NCI-H128 (cell line): ENCODE measurements around the gene GPR82.
"Not testable (repeated sequence)": the region's sequence is repeated elsewhere in the genome, so short reads cannot be mapped to it uniquely, and the experiment has no call there.

ENCODE experiments used
- DNase-seq: peaks from one replicate; lab custom pipeline; 2025; ENCODE audit not compliant: unreplicated experiment; lab: John Stamatoyannopoulos, UW

GPR82 gene

DNA sequence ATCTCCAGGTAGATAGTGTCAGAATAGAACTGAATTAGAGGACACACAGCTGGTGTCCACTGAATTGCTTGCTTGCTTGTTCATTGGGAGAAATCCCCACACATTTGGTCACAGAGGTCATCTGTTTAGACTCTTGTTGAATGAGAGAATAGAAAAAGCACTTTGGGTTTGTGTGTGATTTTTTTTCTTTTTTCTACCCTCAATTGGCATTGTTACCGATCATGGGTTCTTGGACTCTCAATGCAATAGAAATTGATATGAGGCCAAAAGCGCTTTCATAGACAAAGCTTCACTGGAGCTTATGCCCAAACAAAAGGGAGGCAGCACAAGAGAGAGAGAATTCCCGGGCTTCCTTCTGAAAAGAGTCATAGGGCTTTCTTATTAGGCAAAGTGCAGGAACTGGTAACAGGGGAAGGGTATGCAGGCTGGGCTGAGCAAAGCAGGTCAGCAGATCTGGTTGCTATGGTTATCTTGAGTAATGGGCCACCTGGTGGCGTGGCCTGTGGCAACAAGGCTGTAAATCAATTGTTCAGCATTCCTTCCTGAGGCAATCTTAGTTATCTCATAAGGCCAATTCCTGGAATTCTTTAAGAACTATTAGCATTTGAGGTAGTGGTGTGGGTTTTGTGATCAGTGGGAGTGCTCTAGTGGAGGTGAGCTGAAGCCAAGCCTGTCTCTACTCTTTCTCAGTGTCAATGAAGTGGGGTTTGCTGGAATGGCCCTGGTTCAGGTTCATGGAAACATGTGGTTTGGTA is 5.3 kb upstream of the GPR82 start:
- DNase-seq, result no peak

GRCh38 chrX:41719610-41720009 is 4.4 kb upstream of the GPR82 start:
- not testable (repeated sequence) for DNase-seq

DNA sequence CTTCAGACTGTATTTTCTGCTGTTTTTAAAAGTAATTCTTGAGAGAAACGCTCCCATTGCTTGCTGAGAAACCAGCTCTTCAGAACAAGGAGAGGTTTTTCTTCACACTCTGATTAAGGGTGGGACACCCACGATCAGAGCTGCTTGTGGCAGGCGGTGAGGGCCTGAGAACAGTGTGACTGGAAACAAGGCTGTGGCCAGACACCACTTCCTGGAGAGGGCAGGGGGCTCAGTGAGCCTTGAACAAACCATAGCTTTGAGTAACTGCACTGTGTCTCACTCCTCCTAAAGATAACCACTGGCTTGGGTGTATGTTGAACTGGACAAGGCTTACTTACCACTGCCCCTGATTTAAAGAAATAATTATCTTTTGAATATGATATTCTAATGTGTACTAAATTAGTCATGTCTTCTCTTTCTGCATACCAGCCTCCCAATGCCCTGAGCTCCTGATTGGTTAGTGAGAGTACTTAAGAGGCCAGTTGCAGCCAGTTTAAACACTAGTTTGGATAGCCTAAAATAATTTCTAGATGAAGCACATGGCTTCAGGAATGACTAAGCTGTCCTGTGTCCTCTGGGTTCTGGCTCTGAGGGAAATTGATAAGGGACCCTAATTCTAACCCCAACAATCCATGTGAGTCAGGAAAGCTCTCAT is 3.7 kb upstream of the GPR82 start:
- DNase-seq, result no peak

- no peak for DNase-seq
Measured at GRCh38 chrX:41721590-41721989, 2.4 kb upstream of the GPR82 start.

DNA sequence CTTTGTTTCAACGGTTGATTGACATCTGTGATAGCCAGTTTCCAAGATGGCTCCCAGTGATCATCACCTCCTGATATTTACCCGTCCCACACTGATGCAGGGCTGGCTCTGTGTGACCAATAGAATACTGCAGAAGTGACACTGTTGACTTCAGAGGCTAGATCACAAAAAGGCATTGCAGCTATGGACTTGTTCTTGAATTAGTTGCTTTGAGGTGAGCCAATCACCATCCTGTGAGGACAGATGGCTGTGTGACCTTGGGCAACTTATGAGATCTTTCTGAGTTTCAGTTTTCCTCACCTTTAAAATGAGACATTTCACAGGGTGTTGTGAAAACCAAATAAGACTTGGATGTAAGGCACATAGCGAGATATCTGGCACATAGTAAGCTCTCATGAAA is 1.8 kb upstream of the GPR82 start:
- DNase-seq, result no peak

DNA sequence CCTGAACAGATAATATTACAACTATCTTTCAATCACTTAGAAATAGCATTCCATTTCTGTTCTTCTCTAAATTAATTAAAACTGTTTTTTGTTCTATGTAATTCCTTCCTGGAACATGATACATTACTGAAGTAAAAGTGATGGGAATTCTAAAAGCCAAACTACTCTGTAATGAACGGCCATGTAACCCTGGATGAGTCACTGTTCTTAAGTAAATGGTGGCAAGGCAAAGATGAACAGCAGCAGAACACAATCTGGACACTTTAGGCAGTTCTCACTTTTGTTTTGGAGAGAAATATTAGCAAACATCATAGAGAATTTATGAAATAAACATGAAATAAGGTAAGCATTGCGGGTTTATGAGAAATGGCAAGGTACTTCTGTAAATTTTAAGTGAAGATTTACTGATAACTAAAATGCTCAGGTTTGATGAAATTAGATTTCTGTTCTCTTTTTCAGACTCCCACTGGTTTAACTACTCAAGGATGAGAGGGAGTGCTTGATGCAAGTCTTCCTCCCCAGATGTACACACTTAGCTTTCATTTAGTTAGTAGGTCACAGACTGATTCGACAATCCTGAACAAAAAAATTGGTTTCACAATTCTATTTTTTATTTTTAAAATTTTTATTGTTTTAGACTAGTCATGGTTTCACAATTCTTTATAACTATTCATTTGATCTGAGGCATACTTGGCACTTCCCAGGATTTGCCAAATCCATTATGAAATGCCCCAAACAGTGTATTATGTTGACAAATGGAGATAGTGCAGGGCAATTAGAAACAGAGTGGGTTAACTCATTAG is 964 bp upstream of the GPR82 start:
- DNase-seq, result no peak

GRCh38 chrX:41728125-41728524 is 4.1 kb downstream of the GPR82 start:
- no peak for DNase-seq

DNA sequence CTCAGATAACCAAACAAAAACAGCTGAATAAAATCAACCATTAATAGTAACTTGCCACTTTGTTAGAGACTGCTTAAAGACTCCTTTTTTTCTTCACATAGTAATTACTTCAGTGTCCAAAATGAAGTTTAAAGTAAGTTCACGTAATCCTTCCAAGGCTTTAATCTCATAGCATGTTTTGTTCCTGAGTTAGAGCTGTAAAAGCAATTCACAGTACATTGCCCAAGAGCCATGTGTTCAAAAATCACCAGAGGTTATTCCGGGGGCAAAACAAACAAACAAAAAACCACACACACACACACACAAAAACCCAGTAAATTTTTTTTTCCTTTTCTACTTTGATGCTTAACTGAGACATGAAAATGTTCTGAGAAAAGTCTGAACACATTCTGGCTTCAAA is 6.1 kb downstream of the GPR82 start:
- DNase-seq, result no peak

DNA sequence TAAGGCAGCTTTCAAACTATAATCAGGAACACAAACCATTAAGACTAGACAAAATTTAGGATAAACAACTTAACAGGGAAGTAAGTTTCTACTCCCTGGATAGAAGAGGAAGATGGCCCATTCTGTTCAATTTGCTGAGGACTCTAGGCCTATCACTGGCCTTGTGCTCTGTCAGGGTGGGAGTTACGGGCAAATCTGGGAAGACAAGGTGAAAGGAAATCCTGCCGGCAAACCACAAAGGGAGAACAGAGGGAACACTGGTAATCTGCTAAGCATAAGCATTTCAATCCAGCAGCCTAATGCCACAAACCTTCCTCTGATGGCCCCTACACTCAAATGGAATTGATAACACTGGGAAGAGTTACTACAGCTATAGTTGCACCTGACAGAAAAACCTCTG is 8.3 kb downstream of the GPR82 start:
- no peak for DNase-seq

DNA sequence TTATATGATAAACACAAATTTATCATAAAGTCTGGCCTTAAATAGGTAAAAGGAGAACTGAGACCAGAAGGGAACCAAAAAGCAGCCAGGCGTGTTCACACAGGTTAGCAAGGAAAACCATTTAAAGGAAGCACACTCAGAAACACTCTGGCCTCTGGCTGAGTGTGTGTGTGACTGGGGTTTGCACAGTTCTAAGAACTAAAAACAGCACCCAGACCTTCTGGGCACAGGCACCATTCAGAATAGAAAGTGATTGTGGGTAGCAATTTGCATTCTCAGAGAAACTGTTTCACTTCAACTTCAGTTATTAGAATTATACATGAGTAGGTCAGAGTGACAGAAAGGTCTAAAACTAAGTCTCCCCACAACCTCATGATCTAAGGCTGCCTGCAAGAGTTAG is 10.0 kb downstream of the GPR82 start:
- DNase-seq, result no peak

- no peak for DNase-seq
Measured at GRCh38 chrX:41734530-41734929, 10.5 kb downstream of the GPR82 start.

GRCh38 chrX:41737065-41737464 is 13.1 kb downstream of the GPR82 start:
- DNase-seq, result no peak

DNA sequence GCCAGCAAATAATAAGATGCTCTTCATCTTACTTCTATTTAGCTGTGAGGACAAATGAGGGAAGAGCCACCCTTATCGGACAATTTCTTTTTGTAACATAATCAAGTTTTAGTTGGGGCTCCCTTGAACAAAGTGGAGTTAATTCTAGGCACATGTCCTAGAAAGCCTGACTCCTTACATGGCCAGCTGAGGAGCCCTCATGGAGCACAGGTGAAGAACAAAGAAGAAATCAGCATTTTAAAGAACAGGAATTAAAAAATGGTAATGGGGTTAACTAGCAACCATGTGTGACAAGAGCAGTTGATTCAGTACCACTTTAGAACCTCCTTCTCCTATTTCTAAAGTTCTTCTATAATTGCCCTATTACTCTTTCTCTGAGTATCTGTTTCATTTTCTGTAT is 15.9 kb downstream of the GPR82 start:
- no peak for DNase-seq

DNA sequence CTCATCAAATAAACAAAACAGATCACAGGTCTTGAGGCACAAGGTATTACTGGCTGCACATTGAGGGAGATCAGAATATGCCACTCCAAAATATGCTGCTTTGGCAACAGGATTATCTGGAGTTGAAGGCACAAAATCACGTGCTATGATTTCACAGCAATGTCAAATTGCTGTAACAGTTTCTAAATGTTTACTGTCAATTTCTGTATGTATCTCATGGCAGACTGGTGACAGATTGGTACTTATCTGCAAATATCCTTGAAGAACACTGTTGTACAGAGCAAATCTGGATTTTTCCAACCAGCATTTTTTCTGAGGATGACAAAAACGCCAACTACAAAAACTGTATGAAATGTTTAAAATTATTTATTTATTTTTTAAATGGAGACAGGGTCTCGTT is 26.7 kb downstream of the GPR82 start:
- no peak for DNase-seq

DNA sequence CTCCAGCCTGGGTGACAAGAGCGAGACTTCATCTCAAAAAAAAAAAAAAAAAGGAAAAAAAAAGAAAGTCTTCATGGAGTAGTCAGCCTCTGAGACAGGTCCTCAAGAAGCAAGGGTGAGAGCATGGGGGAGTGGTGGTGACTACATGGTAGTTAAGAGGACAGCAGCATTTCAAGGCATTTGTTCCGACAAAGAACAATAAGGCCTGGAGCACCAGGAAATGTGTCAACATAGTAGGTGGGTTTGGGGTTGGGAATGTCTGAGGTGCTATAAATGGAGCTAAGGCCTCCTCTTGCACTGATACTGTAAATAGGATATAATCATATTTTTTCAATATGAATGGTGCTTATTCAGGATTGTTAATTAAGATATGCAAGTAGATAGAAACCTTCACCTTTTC is 34.4 kb downstream of the GPR82 start:
- DNase-seq, result no peak

GRCh38 chrX:41759817-41760216 is 35.8 kb downstream of the GPR82 start:
- DNase-seq, result no peak

GRCh38 chrX:41761169-41761568 is 37.2 kb downstream of the GPR82 start:
- no peak for DNase-seq

GRCh38 chrX:41761702-41762101 is 37.7 kb downstream of the GPR82 start:
- no peak for DNase-seq

DNA sequence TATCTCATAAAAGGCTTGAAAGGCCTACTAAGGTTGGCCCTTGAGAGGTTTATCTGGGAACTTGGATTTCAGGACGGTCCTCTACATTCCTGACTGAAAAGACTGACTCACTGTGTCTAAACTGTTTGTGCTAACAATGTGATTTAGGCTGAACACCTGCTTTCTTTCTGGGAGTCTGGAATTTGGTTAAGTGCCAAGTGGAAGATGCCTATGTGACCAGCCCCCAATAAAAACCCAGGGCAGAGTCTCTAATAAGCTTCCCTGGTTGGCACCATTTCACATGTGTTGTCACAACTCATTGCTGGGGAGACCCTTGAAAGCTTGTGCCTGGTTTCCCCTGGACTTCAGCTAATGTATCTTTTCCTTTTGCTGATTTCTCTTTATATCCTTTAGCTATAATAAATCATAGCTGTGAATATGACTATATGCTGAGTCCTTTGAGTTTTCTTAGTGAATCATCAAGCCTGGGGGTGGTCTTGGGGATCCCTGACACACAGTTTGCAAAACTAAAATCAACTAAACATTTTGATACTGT is 55.1 kb downstream of the GPR82 start:
- no peak for DNase-seq
